ENCODE results near the gene FMNL2. TPM values are rescaled to one million over a fixed set of nuclear protein-coding genes. Genes with fewer than 3 reads are reported as not detected.
A peak's percentile ranks its signal among the peaks of the same experiment; 100 is the strongest.

Gene FMNL2
- total and polyA plus RNA-seq, 8 donors = 7.8 to 100.0 (median 36.5) TPM

DNA sequence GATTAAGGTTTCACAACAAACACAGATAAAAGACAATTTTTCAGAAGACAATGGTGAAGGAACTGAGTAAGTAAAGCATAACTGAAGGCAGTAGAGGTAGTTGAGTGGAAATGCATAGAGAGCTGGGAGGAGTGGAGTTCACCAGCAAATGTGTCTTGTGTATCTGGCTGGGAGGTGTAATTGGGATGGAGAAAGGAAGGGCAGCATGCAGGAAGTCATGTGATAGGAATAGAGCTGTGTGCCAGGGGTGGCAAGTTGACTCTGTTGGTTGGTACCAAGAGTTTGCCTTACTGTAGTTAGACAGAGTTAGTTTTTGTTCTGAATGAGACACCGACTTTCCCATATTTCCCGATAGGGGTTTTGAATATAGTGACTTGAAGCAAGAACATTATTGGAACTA lies 56.3 kb downstream of the FMNL2 start:
- WGBS, 5 donors = 83 to 98% (median 97%) methylated on average over 2 of the region's 2 CpGs
- DNase-seq = no peak
- Histone ChIP-seq H3K4me1 (peaks cover 0 to 39% (median 9%) of the 10 kb centered on the region in 4 donors), H3K4me3 (no peak overlapping the region), H3K27ac (no peak overlapping the region), H3K9me3 (no peaks in the 10 kb centered on the region), H3K27me3 (no peaks in the 10 kb centered on the region), H3K36me3 (no peaks in the 10 kb centered on the region)
- intact Hi-C loops (cut with DNase I; ENCODE audit: low total_unique reads) = no loop called here
- TF ChIP-seq POLR2AphosphoS5 (IDR thresholded peaks at IDR 0.05) (no peak), EP300 (IDR thresholded peaks at IDR 0.05) (no peak), POLR2A (IDR thresholded peaks at IDR 0.05) (no peak)
- TF ChIP-seq, protein P1, sequence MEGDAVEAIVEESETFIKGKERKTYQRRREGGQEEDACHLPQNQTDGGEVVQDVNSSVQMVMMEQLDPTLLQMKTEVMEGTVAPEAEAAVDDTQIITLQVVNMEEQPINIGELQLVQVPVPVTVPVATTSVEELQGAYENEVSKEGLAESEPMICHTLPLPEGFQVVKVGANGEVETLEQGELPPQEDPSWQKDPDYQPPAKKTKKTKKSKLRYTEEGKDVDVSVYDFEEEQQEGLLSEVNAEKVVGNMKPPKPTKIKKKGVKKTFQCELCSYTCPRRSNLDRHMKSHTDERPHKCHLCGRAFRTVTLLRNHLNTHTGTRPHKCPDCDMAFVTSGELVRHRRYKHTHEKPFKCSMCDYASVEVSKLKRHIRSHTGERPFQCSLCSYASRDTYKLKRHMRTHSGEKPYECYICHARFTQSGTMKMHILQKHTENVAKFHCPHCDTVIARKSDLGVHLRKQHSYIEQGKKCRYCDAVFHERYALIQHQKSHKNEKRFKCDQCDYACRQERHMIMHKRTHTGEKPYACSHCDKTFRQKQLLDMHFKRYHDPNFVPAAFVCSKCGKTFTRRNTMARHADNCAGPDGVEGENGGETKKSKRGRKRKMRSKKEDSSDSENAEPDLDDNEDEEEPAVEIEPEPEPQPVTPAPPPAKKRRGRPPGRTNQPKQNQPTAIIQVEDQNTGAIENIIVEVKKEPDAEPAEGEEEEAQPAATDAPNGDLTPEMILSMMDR (IDR thresholded peaks at IDR 0.05) = no peak

DNA sequence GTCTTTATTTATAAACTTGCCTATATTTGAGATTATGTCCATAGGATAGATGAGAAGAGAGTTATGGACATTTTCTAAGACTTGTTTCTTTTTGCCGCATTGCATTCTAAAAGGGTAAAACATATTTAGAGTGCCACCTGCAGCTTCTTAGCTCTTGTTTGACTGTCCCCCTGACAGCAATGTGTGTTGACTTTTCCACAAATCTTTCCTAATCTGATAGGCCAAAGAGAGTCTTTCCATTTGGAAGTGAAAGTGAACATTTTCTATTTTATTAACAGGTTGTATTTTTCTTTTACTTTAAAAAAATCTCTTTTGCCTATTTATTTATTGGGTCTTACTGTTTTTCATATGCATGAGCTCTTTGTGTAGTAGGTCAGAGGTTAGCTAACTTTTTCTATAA lies 58.4 kb downstream of the FMNL2 start:
- Histone ChIP-seq H3K27me3 (no peaks in the 10 kb centered on the region), H3K4me1 (peaks cover 0 to 49% (median 13%) of the 10 kb centered on the region in 4 donors), H3K36me3 (no peaks in the 10 kb centered on the region), H3K27ac (no peak overlapping the region), H3K4me3 (no peak overlapping the region), H3K9me3 (no peaks in the 10 kb centered on the region)
- TF ChIP-seq POLR2AphosphoS5 (IDR thresholded peaks at IDR 0.05) (no peak), EP300 (IDR thresholded peaks at IDR 0.05) (no peak), POLR2A (IDR thresholded peaks at IDR 0.05) (no peak)
- TF ChIP-seq, protein P1 (IDR thresholded peaks at IDR 0.05) = no peak
- no peak for DNase-seq
- WGBS, 5 donors = 34 to 70% (median 62%) methylated on average over 1 of the region's 1 CpG
- intact Hi-C loops (cut with DNase I; ENCODE audit: low total_unique reads) = no loop called here

DNA sequence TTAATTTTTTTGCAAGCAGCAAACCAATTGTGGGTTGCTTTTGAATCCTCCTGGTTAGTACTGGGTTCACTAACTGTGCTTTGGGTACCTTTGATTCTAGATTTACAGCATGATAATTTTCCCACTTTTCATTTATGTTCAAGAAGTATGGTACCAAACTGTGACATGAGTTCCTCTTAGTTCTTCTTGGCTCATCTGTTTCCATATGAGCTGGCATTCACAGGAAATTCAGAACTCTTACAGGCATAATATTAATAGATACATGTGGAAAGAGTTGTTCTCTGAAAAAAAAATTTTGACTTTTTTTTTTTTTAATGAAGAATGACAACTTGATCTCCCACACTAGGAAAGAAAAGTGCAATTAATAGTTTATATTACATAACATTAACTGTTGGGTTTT lies 59.4 kb downstream of the FMNL2 start:
- Histone ChIP-seq H3K36me3 (no peaks in the 10 kb centered on the region), H3K27ac (no peak overlapping the region), H3K4me3 (no peak overlapping the region), H3K9me3 (no peaks in the 10 kb centered on the region), H3K27me3 (no peaks in the 10 kb centered on the region), H3K4me1 (peaks cover 0 to 58% (median 14%) of the 10 kb centered on the region in 4 donors)
- TF ChIP-seq EP300 (IDR thresholded peaks at IDR 0.05) (no peak), POLR2A (IDR thresholded peaks at IDR 0.05) (no peak), POLR2AphosphoS5 (IDR thresholded peaks at IDR 0.05) (no peak)
- TF ChIP-seq, protein P1 (IDR thresholded peaks at IDR 0.05) = no peak
- intact Hi-C loops (cut with DNase I; ENCODE audit: low total_unique reads) = no loop called here
- no peak for DNase-seq

DNA sequence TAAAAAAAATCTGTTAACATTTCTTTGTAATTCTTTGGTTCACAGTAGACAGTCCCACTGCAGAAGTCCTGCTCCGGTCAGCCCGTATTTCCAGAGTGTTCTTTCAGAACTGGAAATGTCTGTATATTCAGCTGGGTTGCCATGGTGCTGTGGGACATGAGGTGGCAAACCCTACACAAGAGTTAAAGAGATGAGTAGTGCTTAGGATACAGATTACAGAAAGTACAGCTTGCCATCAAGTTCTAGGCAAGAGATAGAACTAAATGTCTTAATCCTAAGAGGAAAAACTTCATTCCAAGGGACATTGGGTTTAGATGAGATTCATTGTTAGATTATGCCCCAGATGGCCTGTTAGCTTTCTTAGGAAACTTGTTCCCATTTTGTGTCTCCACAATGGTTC lies 60.1 kb downstream of the FMNL2 start:
- Histone ChIP-seq H3K27me3 (no peaks in the 10 kb centered on the region), H3K4me3 (no peak overlapping the region), H3K36me3 (no peaks in the 10 kb centered on the region), H3K4me1 (peaks cover 0 to 60% (median 14%) of the 10 kb centered on the region in 4 donors), H3K9me3 (no peaks in the 10 kb centered on the region), H3K27ac (peak overlapping the region in 3 of 5 donors; percentile 40 to 65 (median 57))
- DNase-seq = no peak
- intact Hi-C loops (cut with DNase I; ENCODE audit: low total_unique reads) = no loop called here
- TF ChIP-seq, protein P1 (IDR thresholded peaks at IDR 0.05) = no peak
- TF ChIP-seq POLR2A (IDR thresholded peaks at IDR 0.05) (no peak), POLR2AphosphoS5 (IDR thresholded peaks at IDR 0.05) (no peak), EP300 (IDR thresholded peaks at IDR 0.05) (no peak)
- WGBS, 5 donors = 63 to 80% (median 71%) methylated on average over 2 of the region's 2 CpGs

Measured in stomach (tissue), 9 donors.